ENCODE measurements around the gene PCID2.

PCID2 gene

DNA sequence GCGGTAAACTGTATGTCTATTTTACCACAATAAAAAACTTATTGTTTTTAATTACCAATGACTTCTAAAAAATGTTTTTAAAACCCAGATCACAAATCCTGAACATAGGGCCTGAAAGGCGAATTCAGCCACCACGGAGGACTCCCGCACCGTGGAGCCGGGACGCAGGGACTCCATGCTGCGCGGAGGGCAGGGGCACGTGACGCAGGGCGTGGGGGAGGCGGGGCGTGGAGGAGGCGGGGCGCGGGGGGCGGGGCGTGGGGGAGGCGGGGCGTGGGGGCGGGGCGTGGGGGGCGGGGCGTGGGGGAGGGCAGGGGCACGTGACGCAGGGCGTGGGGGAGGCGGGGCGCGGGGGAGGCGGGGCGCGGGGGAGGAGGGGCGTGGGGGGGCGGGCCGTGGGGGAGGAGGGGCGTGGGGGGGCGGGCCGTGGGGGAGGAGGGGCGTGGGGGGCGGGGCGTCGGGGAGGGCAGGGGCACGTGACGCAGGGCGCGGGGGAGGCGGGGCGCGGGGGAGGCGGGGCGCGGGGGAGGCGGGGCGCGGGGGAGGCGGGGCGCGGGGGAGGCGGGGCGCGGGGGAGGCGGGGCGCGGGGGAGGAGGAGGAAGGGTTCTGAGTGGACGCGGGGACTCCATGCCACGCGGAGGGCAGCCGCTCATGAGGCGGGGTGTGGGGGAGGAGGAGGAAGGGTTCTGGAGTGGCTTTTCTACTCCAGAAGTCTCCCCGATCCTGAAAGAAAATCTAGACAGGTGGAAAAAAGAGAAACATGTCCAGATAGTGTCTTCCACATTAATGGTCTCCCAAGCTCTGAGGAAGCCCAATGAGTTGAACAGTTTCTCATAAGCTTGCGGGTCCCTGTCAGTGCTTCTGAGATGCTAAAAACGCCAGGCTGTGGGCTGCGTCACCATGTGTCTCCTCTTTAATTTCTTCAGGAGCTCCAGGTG, 54.4 kb downstream of the PCID2 start:
- peak overlapping the region; percentile 43 for H3K4me3 ChIP-seq (ENCODE audit: low read length)
- H3K4me1 ChIP-seq (ENCODE audit: insufficient read depth, low read length), result peaks cover 16% of the 10 kb centered on the region
- H3K9me3 ChIP-seq (ENCODE audit: low read length), result peaks cover 2% of the 10 kb centered on the region
- H3K27me3 ChIP-seq (ENCODE audit: insufficient read depth, low read length), result peaks cover 8% of the 10 kb centered on the region
- H2AFZ ChIP-seq (ENCODE audit: low read depth, low read length), result peak overlapping the region; percentile 76
- no peaks in the 10 kb centered on the region for H3K36me3 ChIP-seq (ENCODE audit: insufficient read depth, low read length)

DNA sequence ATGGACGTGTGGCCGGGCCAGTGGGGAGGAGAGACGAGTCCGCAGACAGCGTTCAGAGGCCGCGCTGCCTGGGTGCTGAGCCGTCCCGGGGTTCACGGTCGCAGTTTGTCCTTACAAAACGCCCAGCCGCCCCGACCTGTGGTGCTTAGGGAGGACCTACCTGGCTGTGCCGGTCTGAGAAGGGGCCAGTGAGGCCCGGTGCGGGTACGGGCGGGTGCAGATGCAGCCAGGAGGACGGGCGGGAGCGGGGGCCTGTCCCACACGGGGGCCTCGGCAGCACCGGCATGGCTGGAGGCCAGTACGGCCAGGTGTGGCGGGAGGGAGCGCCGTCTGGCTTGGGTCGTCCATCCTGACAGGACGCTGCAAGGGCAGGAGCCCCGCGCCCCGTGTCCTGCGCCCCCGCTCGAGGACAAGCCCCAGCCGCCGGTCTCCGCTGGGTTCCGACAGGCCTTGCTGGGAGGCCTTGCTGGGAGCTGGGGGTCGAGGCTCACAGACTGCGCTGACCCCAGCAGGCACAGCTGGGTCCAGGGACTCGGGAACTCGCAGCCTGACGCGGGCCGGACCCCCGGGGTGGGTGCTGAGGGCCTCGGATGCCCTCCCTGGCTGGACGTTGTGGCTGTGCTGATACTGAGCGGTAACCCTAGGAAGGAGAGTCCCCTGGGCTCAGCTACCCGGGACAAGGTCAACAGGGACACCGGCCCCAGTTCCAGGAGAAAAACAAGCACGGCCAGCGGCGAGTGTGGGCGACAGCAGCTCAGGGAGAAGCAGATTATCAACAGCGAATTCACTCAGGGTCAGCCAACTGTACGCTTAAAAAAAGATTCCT, 55.3 kb downstream of the PCID2 start:
- H3K27me3 ChIP-seq (ENCODE audit: insufficient read depth, low read length), result peaks cover 8% of the 10 kb centered on the region
- peaks cover 2% of the 10 kb centered on the region for H3K9me3 ChIP-seq (ENCODE audit: low read length)
- peak overlapping the region; percentile 76 for H2AFZ ChIP-seq (ENCODE audit: low read depth, low read length)
- H3K36me3 ChIP-seq (ENCODE audit: insufficient read depth, low read length), result no peaks in the 10 kb centered on the region
- H3K4me1 ChIP-seq (ENCODE audit: insufficient read depth, low read length), result peaks cover 11% of the 10 kb centered on the region
- peak overlapping the region; percentile 43 for H3K4me3 ChIP-seq (ENCODE audit: low read length)

DNA sequence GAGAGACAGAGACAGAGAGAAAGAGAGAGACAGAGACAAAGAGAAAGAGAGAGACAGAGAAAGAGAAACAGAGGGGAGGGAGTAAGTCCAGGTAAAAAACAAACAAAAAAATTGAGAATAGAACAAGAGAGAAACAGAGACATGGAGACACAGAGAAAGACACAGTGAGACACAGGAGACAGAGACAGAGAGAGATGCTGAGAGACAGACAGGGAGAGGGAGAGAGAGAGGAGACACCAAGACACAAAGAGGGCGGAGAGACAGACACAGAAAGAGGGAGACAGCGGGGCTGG, 55.8 kb downstream of the PCID2 start:
- no peak overlapping the region for H3K4me3 ChIP-seq (ENCODE audit: low read length)
- H3K36me3 ChIP-seq (ENCODE audit: insufficient read depth, low read length), result no peaks in the 10 kb centered on the region
- peaks cover 2% of the 10 kb centered on the region for H3K9me3 ChIP-seq (ENCODE audit: low read length)
- H3K4me1 ChIP-seq (ENCODE audit: insufficient read depth, low read length), result peaks cover 9% of the 10 kb centered on the region
- H3K27me3 ChIP-seq (ENCODE audit: insufficient read depth, low read length), result peaks cover 8% of the 10 kb centered on the region
- H2AFZ ChIP-seq (ENCODE audit: low read depth, low read length), result no peak overlapping the region

DNA sequence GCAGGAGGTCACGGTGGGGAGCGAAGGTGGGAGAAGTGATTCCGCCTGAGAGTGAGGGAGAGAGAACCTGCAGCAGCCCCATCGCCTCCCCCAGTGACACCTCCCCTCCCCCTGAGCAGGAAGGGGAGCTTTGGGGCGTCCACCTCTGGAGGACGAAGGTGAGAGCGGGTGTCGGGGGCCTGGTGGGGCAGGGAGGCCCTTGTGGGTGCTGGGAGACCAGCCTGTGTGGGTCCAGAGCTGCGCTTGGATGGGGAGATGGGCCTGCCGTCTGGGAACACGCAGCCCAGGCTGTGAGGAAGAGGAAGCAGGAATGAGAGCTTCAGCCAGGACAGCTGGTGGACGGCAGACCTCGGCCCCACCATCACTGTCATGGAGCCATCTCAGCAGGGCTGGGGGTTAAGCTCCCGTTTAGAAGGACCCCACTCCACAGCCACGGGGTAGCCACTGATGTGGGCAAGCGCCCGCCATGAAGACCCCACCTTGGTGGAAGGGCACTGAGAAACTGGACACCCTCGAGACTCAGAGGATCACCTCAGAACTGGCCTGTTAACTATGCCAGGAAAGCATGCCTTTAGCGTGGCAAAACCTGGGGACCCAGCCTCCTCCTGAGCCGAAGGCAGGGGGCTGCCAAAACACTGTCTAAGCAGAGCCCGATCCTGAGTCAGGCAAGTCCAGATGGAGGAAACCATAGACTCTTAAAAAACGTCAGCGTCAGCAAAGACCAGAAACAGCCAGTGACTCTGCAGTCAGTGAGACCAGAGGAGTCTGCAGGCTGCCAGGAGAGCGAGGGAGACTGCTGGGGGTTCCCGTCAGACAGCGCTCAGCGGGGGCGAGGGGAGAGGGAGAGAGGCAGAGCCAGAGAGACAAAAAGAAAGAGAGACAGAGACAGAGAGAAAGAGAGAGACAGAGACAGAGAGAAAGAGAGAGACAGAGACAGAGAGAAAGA, 56.5 kb downstream of the PCID2 start:
- Histone ChIP-seq H3K9me3 (ENCODE audit: low read length) (peaks cover 2% of the 10 kb centered on the region), H3K4me3 (ENCODE audit: low read length) (no peak overlapping the region), H3K27me3 (ENCODE audit: insufficient read depth, low read length) (peaks cover 4% of the 10 kb centered on the region), H2AFZ (ENCODE audit: low read depth, low read length) (no peak overlapping the region), H3K36me3 (ENCODE audit: insufficient read depth, low read length) (no peaks in the 10 kb centered on the region), H3K4me1 (ENCODE audit: insufficient read depth, low read length) (peaks cover 9% of the 10 kb centered on the region)

DNA sequence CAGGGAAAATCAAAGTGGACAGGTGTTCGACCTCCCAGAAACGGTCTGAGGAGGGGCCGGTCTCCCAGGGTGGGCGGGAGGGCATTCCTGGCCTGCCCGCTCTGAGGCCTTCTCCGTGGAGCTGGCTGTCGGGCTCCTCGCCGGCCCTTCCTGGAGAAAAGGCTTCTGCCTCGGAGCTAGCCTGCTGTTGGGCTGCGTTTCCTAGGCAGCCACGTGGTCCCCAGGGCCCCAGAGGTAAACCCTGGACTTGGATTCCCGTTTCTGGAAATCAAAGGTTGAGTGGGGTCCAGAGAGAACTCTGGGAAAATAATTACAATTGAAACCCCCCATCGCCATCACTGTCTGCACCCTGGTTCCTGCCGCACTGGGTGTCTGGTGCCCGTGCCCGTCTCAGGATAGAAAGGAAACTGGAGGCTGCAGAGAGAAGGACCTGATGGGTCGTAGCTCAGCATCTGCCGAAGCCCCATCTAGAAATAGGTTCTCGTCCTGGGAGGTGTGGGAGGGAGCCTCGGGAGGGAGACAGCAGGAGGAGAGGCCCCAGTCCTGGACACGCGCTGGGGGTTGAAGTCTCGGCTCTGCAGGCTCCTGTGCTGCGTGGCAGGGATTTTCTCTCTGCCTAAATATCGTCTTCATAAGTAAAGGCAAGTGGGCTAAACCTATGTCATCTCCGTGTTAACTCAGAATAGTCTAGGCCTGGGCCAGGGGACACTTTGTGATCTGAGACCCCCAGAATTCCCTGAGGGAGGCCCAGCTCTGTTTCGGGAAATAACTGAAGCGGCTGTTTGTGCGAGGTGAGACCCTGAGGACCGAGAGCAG, 57.7 kb downstream of the PCID2 start:
- Histone ChIP-seq H3K4me1 (ENCODE audit: insufficient read depth, low read length) (peaks cover 9% of the 10 kb centered on the region), H3K36me3 (ENCODE audit: insufficient read depth, low read length) (no peaks in the 10 kb centered on the region), H3K4me3 (ENCODE audit: low read length) (no peak overlapping the region), H3K9me3 (ENCODE audit: low read length) (no peaks in the 10 kb centered on the region), H3K27me3 (ENCODE audit: insufficient read depth, low read length) (peaks cover 4% of the 10 kb centered on the region), H2AFZ (ENCODE audit: low read depth, low read length) (no peak overlapping the region)

DNA sequence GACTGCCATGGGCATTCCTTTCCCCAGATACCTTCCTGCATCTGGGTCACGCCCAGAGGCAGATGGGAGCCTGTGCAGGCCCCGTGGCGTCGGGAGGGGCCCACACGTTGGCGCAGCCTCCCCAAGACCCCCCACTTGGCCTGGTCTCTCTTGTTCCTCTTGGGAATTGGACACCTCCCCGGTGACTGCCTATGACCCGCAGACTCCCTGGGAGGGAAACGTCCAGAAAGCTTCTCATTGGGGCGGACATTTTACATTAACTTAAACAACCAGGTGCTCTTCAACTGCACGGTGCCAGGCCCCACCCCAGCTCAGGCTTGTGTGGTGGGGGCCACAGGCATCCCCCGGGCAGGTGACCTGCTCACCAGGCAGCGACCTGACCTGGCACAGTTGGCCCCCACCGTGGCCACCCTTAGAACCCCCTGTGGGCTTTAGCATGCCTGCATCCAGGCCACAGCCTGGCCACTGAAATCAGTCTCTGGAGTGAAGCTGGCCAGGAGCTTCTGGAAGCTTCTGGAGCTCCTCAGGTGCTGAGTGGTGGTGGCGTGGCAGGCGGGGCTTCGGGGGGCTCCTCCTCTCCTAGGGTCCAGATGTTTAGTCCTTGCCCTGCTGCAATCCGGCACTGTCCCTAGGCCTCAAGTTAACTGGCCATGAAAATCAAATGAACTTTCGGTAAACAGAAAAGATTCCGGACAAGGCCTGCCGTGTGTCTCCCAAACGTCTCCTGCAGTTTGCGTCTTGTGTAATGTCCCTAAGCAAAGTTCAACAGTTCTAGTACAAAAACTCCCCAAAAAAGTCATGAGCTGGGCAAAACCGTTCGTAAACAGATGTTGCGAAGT, 58.5 kb downstream of the PCID2 start:
- no peaks in the 10 kb centered on the region for H3K36me3 ChIP-seq (ENCODE audit: insufficient read depth, low read length)
- H3K9me3 ChIP-seq (ENCODE audit: low read length), result no peaks in the 10 kb centered on the region
- peaks cover 4% of the 10 kb centered on the region for H3K27me3 ChIP-seq (ENCODE audit: insufficient read depth, low read length)
- no peak overlapping the region for H2AFZ ChIP-seq (ENCODE audit: low read depth, low read length)
- H3K4me1 ChIP-seq (ENCODE audit: insufficient read depth, low read length), result peaks cover 9% of the 10 kb centered on the region
- no peak overlapping the region for H3K4me3 ChIP-seq (ENCODE audit: low read length)

DNA sequence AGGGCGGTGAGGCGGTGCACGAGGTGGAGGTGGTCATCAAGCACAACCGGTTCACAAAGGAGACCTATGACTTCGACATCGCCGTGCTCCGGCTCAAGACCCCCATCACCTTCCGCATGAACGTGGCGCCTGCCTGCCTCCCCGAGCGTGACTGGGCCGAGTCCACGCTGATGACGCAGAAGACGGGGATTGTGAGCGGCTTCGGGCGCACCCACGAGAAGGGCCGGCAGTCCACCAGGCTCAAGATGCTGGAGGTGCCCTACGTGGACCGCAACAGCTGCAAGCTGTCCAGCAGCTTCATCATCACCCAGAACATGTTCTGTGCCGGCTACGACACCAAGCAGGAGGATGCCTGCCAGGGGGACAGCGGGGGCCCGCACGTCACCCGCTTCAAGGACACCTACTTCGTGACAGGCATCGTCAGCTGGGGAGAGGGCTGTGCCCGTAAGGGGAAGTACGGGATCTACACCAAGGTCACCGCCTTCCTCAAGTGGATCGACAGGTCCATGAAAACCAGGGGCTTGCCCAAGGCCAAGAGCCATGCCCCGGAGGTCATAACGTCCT, 59.4 kb downstream of the PCID2 start:
- Histone ChIP-seq H3K4me3 (ENCODE audit: low read length) (no peak overlapping the region), H3K36me3 (ENCODE audit: insufficient read depth, low read length) (no peaks in the 10 kb centered on the region), H2AFZ (ENCODE audit: low read depth, low read length) (no peak overlapping the region), H3K27me3 (ENCODE audit: insufficient read depth, low read length) (peaks cover 4% of the 10 kb centered on the region), H3K9me3 (ENCODE audit: low read length) (no peaks in the 10 kb centered on the region), H3K4me1 (ENCODE audit: insufficient read depth, low read length) (peaks cover 6% of the 10 kb centered on the region)

DNA sequence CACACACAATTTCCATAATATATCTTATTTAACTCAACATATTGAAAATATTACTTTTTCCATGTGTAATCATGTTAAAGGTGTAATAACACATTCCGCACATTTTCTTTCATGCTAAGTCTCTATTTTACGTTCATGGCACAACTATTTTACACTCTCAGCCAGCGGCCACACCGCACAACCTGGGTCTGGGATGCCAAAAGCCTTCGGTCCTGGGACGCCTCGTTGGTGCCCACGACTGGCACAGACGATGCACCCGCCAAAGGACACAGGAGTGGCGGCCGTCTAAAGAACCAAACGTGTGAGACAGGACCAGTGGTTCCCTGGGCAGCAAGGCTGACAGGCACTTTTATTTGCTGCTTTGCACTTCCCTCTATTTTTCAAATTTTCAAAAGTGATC, 60.1 kb downstream of the PCID2 start:
- H2AFZ ChIP-seq (ENCODE audit: low read depth, low read length), result no peak overlapping the region
- H3K4me3 ChIP-seq (ENCODE audit: low read length), result no peak overlapping the region
- H3K4me1 ChIP-seq (ENCODE audit: insufficient read depth, low read length), result peaks cover 4% of the 10 kb centered on the region
- H3K27me3 ChIP-seq (ENCODE audit: insufficient read depth, low read length), result peaks cover 4% of the 10 kb centered on the region
- H3K9me3 ChIP-seq (ENCODE audit: low read length), result no peaks in the 10 kb centered on the region
- no peaks in the 10 kb centered on the region for H3K36me3 ChIP-seq (ENCODE audit: insufficient read depth, low read length)

DNA sequence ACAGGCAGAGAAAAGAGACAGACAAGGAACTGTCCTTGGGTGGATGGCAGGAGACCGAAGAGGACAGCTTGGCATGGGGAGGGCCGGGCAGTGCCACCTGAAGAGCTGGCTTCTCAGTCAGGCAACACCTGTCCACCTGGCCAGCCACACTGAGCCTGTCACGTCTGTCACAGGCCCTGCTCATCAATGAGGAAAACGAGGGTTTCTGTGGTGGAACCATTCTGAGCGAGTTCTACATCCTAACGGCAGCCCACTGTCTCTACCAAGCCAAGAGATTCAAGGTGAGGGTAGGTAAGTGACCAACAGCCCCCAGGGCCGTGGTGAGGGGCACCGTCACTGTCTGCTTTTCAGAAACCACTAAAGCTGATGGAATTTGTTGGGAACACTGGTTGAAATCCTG, 61.3 kb downstream of the PCID2 start:
- H3K4me3 ChIP-seq (ENCODE audit: low read length), result no peak overlapping the region
- no peaks in the 10 kb centered on the region for H3K4me1 ChIP-seq (ENCODE audit: insufficient read depth, low read length)
- no peaks in the 10 kb centered on the region for H3K36me3 ChIP-seq (ENCODE audit: insufficient read depth, low read length)
- no peaks in the 10 kb centered on the region for H3K9me3 ChIP-seq (ENCODE audit: low read length)
- no peaks in the 10 kb centered on the region for H3K27me3 ChIP-seq (ENCODE audit: insufficient read depth, low read length)
- no peak overlapping the region for H2AFZ ChIP-seq (ENCODE audit: low read depth, low read length)

DNA sequence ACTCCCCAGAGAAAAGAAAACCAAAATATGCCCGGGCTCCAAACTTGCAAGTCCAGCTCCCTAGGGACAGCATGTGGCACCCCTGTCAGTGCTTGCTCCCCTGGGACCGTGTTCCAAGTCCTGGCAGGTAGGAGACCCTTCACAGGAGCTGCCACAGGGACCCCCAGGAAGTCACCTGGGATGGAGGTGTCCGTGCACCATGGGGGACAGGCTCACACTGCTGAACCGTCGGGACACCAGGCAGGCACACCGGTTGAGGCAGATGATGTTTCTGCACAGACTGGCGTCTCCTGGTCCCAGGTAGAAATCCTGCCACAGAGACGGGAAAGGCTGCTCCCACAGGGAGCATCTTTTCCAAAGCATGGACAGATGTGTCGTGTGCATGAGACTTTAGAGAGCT, 61.7 kb downstream of the PCID2 start:
- Histone ChIP-seq H3K27me3 (ENCODE audit: insufficient read depth, low read length) (no peaks in the 10 kb centered on the region), H2AFZ (ENCODE audit: low read depth, low read length) (no peak overlapping the region), H3K36me3 (ENCODE audit: insufficient read depth, low read length) (no peaks in the 10 kb centered on the region), H3K9me3 (ENCODE audit: low read length) (no peaks in the 10 kb centered on the region), H3K4me3 (ENCODE audit: low read length) (no peak overlapping the region), H3K4me1 (ENCODE audit: insufficient read depth, low read length) (no peaks in the 10 kb centered on the region)

DNA sequence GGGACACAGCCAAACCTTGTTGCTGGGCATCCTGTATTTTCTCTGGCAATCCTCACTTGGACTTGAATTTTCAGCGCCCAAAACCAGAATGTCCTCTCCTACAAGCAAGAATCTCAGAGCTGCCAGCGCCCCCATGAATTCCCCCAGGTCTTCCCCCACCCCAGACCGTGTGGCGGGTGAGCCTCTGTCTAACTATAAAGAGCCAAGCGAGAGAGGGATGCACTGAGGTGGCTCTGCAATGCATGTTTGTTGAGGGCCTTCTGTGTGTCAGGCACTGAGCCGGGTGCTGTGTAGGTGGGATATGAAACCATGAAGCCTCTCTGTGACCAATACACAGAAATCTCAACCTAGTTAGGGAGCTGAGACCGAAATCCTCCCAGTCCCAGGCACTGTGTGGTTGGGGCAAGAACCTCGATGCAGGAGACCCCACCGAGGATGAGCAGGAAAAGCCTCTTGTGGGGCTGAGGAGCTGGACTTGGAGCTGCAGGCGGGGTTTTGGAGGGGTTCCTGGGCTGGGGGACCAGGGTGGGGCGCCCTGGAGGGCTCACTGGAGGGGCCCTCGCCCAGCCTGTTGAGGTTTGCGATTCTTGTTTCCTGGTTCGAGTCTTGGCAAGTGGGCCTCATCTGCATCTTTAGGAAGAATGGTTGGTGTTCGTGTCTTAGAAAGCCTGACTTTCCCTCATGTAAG, 62.4 kb downstream of the PCID2 start:
- no peaks in the 10 kb centered on the region for H3K9me3 ChIP-seq (ENCODE audit: low read length)
- no peak overlapping the region for H3K4me3 ChIP-seq (ENCODE audit: low read length)
- no peaks in the 10 kb centered on the region for H3K4me1 ChIP-seq (ENCODE audit: insufficient read depth, low read length)
- no peaks in the 10 kb centered on the region for H3K27me3 ChIP-seq (ENCODE audit: insufficient read depth, low read length)
- no peak overlapping the region for H2AFZ ChIP-seq (ENCODE audit: low read depth, low read length)
- H3K36me3 ChIP-seq (ENCODE audit: insufficient read depth, low read length), result no peaks in the 10 kb centered on the region
